Measurements from ENCODE around the gene SLC25A27.

DNA sequence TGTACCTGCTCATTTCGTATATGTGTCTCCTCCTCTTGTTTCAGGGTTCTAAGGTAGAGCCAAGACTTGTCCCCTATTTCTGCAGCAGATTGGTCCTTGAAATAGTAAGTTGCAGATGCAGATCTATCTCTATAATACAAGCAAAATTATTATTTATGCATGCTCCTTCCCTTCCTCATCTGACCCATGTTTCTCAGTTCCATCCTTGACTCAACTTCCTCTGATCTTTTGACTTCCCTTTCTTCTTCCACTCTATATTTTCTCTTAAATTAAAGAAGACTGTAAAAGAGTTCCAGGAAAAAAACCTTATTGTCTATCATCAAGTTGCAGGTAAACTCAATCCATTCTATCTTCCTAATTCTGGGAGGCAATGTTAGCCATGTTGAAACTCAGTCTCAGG, 58.7 kb downstream of the SLC25A27 start:
- TF ChIP-seq, protein P1, sequence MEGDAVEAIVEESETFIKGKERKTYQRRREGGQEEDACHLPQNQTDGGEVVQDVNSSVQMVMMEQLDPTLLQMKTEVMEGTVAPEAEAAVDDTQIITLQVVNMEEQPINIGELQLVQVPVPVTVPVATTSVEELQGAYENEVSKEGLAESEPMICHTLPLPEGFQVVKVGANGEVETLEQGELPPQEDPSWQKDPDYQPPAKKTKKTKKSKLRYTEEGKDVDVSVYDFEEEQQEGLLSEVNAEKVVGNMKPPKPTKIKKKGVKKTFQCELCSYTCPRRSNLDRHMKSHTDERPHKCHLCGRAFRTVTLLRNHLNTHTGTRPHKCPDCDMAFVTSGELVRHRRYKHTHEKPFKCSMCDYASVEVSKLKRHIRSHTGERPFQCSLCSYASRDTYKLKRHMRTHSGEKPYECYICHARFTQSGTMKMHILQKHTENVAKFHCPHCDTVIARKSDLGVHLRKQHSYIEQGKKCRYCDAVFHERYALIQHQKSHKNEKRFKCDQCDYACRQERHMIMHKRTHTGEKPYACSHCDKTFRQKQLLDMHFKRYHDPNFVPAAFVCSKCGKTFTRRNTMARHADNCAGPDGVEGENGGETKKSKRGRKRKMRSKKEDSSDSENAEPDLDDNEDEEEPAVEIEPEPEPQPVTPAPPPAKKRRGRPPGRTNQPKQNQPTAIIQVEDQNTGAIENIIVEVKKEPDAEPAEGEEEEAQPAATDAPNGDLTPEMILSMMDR (IDR thresholded peaks at IDR 0.05; ENCODE audit: insufficient read depth, low read length, poor library complexity, severe bottlenecking), result no peak
- TF ChIP-seq EZH2phosphoT487 (conservative IDR thresholded peaks at IDR 0.05; ENCODE audit: low read length), result no peak

Measured in SU-DHL-6 (cell line).